ENCODE data around the gene ST6GAL1. TPM values are rescaled to one million over a fixed set of nuclear protein-coding genes. Genes with fewer than 3 reads are reported as not detected.

Gene ST6GAL1
- total and polyA plus RNA-seq, 10 of the 15 experiments (the other 5 are each of a cell fraction or from before 2014, with no cell fraction given): 74.2 to 248 (median 149) TPM

DNA sequence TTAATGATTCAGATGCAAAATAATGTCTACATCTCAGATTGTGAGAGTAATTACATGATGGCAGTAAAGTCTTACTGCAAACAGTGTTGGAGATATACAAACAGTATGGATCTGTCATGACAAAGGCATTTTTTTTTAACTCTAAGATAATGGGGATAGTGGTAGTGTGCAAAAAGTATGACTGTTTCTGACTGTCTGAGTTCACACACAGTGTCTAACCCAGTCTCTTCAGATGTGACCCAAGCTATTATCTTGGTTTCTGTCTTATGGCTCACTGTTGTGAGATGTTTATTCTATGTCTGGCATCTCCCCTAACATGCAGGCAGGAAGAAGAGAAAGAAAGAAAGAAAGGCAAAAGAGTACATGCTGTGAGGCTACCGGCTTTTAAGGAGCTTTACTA is 191.9 kb downstream of the ST6GAL1 start:
- Histone ChIP-seq H3K9me3 (replicated peaks; ENCODE audit: control insufficient read depth, insufficient read depth, low read length) (peaks cover 2% of the 10 kb centered on the region; the same call in 2 of the 3 replicates), H3K79me2 (ENCODE audit: control insufficient read depth, insufficient read depth, low read length) (no peaks in the 10 kb centered on the region), H3K4me3 (no peak overlapping the region), H3K9ac (ENCODE audit: control insufficient read depth, insufficient read depth, low read length) (no peak overlapping the region), H3K4me2 (ENCODE audit: control insufficient read depth, insufficient read depth) (no peak overlapping the region), H3K27me3 (replicated peaks in 1 of 2; ENCODE audit: control insufficient read depth in 2 of 2, insufficient read depth in 2 of 2, low read length in 1 of 2) (no peaks in the 10 kb centered on the region), H2AFZ (ENCODE audit: control insufficient read depth, low read depth, low read length) (no peak overlapping the region), H3K4me1 (ENCODE audit: control insufficient read depth, insufficient read depth, low read length) (peaks cover 10% of the 10 kb centered on the region), H4K20me1 (ENCODE audit: control insufficient read depth, insufficient read depth) (no peaks in the 10 kb centered on the region), H3K27ac (ENCODE audit: control insufficient read depth, insufficient read depth) (no peak overlapping the region), H3K36me3 (ENCODE audit: control insufficient read depth in 2 of 2, insufficient read depth in 2 of 2, low read length in 1 of 2) (no peaks in the 10 kb centered on the region)
- TF ChIP-seq KLF5 (IDR thresholded peaks at IDR 0.05; ENCODE audit: partially characterized antibody) (no peak), FOS (IDR thresholded peaks at IDR 0.05; ENCODE audit: borderline replicate concordance, extremely low read depth, insufficient read length) (no peak), EZH2 (IDR thresholded peaks at IDR 0.05; ENCODE audit: borderline replicate concordance, control insufficient read depth, low read depth, low read length) (no peak), MTA2 (IDR thresholded peaks at IDR 0.05; ENCODE audit: low read depth) (no peak), CHD1 (IDR thresholded peaks at IDR 0.05; ENCODE audit: low read depth, low read length) (no peak), TCF12 (IDR thresholded peaks at IDR 0.05; ENCODE audit: low read depth, low read length) (no peak), NFXL1 (IDR thresholded peaks at IDR 0.05; ENCODE audit: borderline replicate concordance) (no peak), NFIC (IDR thresholded peaks at IDR 0.05; ENCODE audit: low read depth, low read length) (no peak), ASH2L (IDR thresholded peaks at IDR 0.05; ENCODE audit: borderline replicate concordance, low read depth) (no peak), ZNF384 (IDR thresholded peaks at IDR 0.05; ENCODE audit: borderline replicate concordance, low read depth, low read length) (no peak)
- TF ChIP-seq, protein P1, sequence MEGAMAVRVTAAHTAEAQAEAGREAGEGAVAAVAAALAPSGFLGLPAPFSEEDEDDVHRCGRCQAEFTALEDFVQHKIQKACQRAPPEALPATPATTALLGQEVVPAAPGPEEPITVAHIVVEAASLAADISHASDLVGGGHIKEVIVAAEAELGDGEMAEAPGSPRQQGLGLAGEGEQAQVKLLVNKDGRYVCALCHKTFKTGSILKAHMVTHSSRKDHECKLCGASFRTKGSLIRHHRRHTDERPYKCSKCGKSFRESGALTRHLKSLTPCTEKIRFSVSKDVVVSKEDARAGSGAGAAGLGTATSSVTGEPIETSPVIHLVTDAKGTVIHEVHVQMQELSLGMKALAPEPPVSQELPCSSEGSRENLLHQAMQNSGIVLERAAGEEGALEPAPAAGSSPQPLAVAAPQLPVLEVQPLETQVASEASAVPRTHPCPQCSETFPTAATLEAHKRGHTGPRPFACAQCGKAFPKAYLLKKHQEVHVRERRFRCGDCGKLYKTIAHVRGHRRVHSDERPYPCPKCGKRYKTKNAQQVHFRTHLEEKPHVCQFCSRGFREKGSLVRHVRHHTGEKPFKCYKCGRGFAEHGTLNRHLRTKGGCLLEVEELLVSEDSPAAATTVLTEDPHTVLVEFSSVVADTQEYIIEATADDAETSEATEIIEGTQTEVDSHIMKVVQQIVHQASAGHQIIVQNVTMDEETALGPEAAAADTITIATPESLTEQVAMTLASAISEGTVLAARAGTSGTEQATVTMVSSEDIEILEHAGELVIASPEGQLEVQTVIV (IDR thresholded peaks at IDR 0.05; ENCODE audit: borderline replicate concordance, partially characterized antibody): no peak
- TF ChIP-seq, protein P2, sequence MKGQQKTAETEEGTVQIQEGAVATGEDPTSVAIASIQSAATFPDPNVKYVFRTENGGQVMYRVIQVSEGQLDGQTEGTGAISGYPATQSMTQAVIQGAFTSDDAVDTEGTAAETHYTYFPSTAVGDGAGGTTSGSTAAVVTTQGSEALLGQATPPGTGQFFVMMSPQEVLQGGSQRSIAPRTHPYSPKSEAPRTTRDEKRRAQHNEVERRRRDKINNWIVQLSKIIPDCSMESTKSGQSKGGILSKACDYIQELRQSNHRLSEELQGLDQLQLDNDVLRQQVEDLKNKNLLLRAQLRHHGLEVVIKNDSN (IDR thresholded peaks at IDR 0.05; ENCODE audit: borderline replicate concordance, extremely low read length, insufficient read depth, low read depth, low read length): no peak
- CTCF ChIA-PET: interaction anchor here (4.3 kb wide), 1 partner anchor 9 kb away, joined by 24 read pairs; no protein-coding TSS in a partner anchor
- DNase-seq (ENCODE audit: low read depth, low spot score): no peak
- POLR2A ChIA-PET: interaction anchor here (0.7 kb wide), 1 partner anchor 43 kb away, joined by 3 read pairs; no protein-coding TSS in a partner anchor
- RAD21 ChIA-PET (ENCODE audit: unreplicated experiment): interaction anchor here (2.4 kb wide), 1 partner anchor 10 kb away, joined by 9 read pairs; no protein-coding TSS in a partner anchor
- SMC1A ChIA-PET (ENCODE audit: uncharacterized antibody, unreplicated experiment): interaction anchor here (0.7 to 1.7 kb wide), 4 partner anchors 13 to 119 kb away, joined by 3 to 4 read pairs (median 3); no protein-coding TSS in a partner anchor
- no peak for ATAC-seq
- intact Hi-C loops (cut with micrococcal nuclease; ENCODE audit: unreplicated experiment) (no loop called here), in situ Hi-C loops (cut with MboI) (no loop called here)
- 100% methylated on average over 1 of the region's 1 CpG for WGBS (ENCODE audit: insufficient coverage, insufficient replicate concordance, low lambda C conversion rate, missing lambda C conversion rate)
- FAIRE-seq: no peak
- BruUV-seq (replicated peaks): no TSS peak

Measured in GM12878 (cell line).